Measurements from ENCODE around the gene SERPINB10.

DNA sequence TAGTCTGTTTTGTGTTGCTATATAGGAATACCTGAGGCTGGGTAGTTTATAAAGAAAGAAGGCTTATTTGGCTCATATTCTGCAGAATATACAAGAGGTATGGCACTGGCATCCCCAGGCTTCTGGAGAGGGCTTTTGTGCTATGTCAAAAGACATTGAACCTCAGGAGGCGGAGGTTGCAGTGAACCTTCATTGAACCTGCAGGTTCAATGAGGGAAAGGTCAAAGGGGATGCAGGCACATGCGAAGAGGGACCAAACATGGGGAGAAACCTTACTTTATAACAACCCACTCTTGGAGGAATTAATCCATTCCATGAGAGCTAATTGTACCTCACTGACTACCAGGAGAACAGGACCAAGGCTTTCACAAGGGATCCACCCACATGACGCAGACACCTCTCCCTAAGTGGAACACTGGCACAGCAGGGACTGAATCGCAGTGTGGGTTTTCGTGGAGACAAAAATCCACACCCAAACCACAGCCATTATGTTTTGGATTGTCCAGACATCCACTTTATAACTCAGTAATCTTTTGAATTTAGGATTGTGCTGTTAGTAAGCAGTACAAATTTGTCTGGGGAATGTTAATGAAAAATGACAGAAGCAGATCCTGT, 58.1 kb downstream of the SERPINB10 start:
- TF ChIP-seq REST (IDR thresholded peaks at IDR 0.05), result no peak
- TF ChIP-seq CHD2 (IDR thresholded peaks at IDR 0.05; ENCODE audit: low read length, partially characterized antibody), result no peak
- TF ChIP-seq ZNF302 (CRISPR knock-in tag; IDR thresholded peaks at IDR 0.05), result no peak
- no peak for TF ChIP-seq KDM1A (IDR thresholded peaks at IDR 0.05; ENCODE audit: low read depth)
- no peak for TF ChIP-seq MAZ (IDR thresholded peaks at IDR 0.05; ENCODE audit: borderline replicate concordance, low read depth, low read length)
- TF ChIP-seq, protein P1, sequence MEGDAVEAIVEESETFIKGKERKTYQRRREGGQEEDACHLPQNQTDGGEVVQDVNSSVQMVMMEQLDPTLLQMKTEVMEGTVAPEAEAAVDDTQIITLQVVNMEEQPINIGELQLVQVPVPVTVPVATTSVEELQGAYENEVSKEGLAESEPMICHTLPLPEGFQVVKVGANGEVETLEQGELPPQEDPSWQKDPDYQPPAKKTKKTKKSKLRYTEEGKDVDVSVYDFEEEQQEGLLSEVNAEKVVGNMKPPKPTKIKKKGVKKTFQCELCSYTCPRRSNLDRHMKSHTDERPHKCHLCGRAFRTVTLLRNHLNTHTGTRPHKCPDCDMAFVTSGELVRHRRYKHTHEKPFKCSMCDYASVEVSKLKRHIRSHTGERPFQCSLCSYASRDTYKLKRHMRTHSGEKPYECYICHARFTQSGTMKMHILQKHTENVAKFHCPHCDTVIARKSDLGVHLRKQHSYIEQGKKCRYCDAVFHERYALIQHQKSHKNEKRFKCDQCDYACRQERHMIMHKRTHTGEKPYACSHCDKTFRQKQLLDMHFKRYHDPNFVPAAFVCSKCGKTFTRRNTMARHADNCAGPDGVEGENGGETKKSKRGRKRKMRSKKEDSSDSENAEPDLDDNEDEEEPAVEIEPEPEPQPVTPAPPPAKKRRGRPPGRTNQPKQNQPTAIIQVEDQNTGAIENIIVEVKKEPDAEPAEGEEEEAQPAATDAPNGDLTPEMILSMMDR (IDR thresholded peaks at IDR 0.05), result no peak
- no peak for TF ChIP-seq ELK1 (IDR thresholded peaks at IDR 0.05; ENCODE audit: low read depth, low read length)
